ENCODE results near the gene DEGS1.

The DEGS1 gene

DNA sequence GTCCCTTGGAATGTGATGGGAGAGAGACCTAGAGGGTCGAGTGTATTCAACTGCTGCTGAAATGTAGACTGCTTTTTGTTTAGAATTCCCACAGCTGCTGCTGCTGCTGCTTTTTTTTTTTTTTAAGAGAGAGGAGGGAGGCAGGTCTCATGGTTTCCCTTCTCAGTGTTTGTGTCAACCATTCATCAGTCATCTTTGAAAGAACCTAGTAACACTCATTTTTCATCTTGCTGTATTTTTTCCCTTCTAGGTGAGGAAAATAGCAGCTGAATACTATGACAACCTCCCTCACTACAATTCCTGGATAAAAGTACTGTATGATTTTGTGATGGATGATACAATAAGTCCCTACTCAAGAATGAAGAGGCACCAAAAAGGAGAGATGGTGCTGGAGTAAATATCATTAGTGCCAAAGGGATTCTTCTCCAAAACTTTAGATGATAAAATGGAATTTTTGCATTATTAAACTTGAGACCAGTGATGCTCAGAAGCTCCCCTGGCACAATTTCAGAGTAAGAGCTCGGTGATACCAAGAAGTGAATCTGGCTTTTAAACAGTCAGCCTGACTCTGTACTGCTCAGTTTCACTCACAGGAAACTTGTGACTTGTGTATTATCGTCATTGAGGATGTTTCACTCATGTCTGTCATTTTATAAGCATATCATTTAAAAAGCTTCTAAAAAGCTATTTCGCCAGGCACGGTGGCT lies 9.2 kb downstream of the DEGS1 start:
- Histone ChIP-seq H4K91ac (ENCODE audit: low read depth, low read length, poor library complexity) (no peak overlapping the region), H3K4me3 (ENCODE audit: low read length in 2 of 2) (no peak overlapping the region), H2AFZ (ENCODE audit: low read length) (no peak overlapping the region), H3K18ac (ENCODE audit: low read length) (no peak overlapping the region), H2AK5ac (ENCODE audit: low read depth, low read length) (no peak overlapping the region), H2BK15ac (ENCODE audit: low read length) (no peak overlapping the region), H3K14ac (ENCODE audit: low read length) (no peak overlapping the region), H2BK5ac (ENCODE audit: low read length) (no peak overlapping the region), H2BK120ac (ENCODE audit: low read depth, low read length) (no peak overlapping the region), H3K23ac (ENCODE audit: low read depth, low read length, poor library complexity) (no peak overlapping the region), H3K36me3 (replicated peaks in 1 of 2; ENCODE audit: control insufficient read depth in 2 of 2, insufficient read depth in 2 of 2, low read length in 2 of 2) (peaks cover 2 to 65% of the 10 kb centered on the region in 2 donors), H3K79me1 (ENCODE audit: low read depth, low read length) (no peaks in the 10 kb centered on the region), H3K9me3 (replicated peaks in 1 of 2; ENCODE audit: control insufficient read depth in 2 of 2, insufficient read depth in 1 of 2, low read depth in 1 of 2, low read length in 2 of 2) (peaks cover 2 to 23% of the 10 kb centered on the region in 2 donors), H3K27ac (replicated peaks; ENCODE audit: low read length) (no peak overlapping the region), H4K8ac (ENCODE audit: low read depth, low read length) (no peak overlapping the region), H3K27me3 (ENCODE audit: control insufficient read depth in 3 of 3, insufficient read depth in 3 of 3, low read depth in 1 of 3, low read length in 3 of 3) (no peaks in the 10 kb centered on the region), H3K4ac (ENCODE audit: low read length) (no peak overlapping the region), H3K4me1 (ENCODE audit: control insufficient read depth in 2 of 2, insufficient read depth in 1 of 2, low read depth in 1 of 2, low read length in 2 of 2) (no peaks in the 10 kb centered on the region), H2BK12ac (ENCODE audit: low read length) (no peak overlapping the region), H3K9ac (ENCODE audit: low read depth, low read length, poor library complexity) (no peak overlapping the region), H3K4me2 (ENCODE audit: insufficient read depth, low read length, poor library complexity, severe bottlenecking) (no peak overlapping the region)
- DNase-seq (ENCODE audit: low spot score) = no peak
- WGBS, 2 donors (ENCODE audit: extremely low coverage in 2 of 2, insufficient read length in 2 of 2, insufficient replicate concordance in 1 of 2) = no CpG with 5 or more reads among the region's 5 CpGs

DNA sequence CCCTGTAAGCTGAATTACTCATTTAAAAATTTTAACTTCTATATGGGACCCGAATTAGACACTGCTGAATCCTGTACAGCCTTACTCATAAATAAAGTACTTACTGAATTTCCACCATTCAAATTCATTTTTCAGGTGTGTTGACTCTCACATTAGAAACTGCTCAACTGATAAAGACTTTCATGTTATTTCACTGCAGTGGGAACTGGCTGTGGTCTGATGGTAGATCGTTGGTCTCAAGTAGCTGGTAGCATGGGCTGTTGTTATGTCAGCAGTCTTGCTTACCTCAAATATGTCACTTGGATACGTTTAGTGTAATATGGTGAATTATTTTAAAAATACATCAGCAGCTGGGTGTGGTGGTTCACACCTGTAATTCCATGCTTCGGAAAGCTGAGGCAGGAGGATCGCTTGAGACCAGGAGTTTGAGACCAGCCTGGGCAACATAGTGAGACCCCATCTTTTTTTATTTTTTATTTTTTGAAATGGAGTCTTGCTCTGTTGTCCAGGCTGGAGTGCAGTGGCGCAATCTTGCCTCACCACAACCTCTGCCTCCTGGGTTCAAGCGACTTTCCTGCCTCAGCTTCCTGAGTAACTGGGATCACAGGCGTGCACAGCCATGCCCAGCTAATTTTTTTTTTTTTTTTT lies 10.4 kb downstream of the DEGS1 start:
- Histone ChIP-seq H2BK15ac (ENCODE audit: low read length) (no peak overlapping the region), H3K18ac (ENCODE audit: low read length) (no peak overlapping the region), H3K4me2 (ENCODE audit: insufficient read depth, low read length, poor library complexity, severe bottlenecking) (no peak overlapping the region), H3K4me1 (ENCODE audit: control insufficient read depth in 2 of 2, insufficient read depth in 1 of 2, low read depth in 1 of 2, low read length in 2 of 2) (no peaks in the 10 kb centered on the region), H2BK120ac (ENCODE audit: low read depth, low read length) (no peak overlapping the region), H2BK5ac (ENCODE audit: low read length) (no peak overlapping the region), H3K4me3 (ENCODE audit: low read length in 2 of 2) (no peak overlapping the region), H3K27me3 (ENCODE audit: control insufficient read depth in 3 of 3, insufficient read depth in 3 of 3, low read depth in 1 of 3, low read length in 3 of 3) (no peaks in the 10 kb centered on the region), H3K27ac (replicated peaks; ENCODE audit: low read length) (no peak overlapping the region), H4K91ac (ENCODE audit: low read depth, low read length, poor library complexity) (no peak overlapping the region), H4K8ac (ENCODE audit: low read depth, low read length) (no peak overlapping the region), H3K9me3 (replicated peaks in 1 of 2; ENCODE audit: control insufficient read depth in 2 of 2, insufficient read depth in 1 of 2, low read depth in 1 of 2, low read length in 2 of 2) (peaks cover 0 to 11% of the 10 kb centered on the region in 2 donors), H3K4ac (ENCODE audit: low read length) (no peak overlapping the region), H3K14ac (ENCODE audit: low read length) (no peak overlapping the region), H2BK12ac (ENCODE audit: low read length) (no peak overlapping the region), H3K23ac (ENCODE audit: low read depth, low read length, poor library complexity) (no peak overlapping the region), H3K9ac (ENCODE audit: low read depth, low read length, poor library complexity) (no peak overlapping the region), H2AK5ac (ENCODE audit: low read depth, low read length) (no peak overlapping the region), H3K36me3 (replicated peaks in 1 of 2; ENCODE audit: control insufficient read depth in 2 of 2, insufficient read depth in 2 of 2, low read length in 2 of 2) (peaks cover 2 to 61% of the 10 kb centered on the region in 2 donors), H2AFZ (ENCODE audit: low read length) (no peak overlapping the region), H3K79me1 (ENCODE audit: low read depth, low read length) (no peaks in the 10 kb centered on the region)
- DNase-seq (ENCODE audit: low spot score) = no peak
- no CpG with 5 or more reads among the region's 8 CpGs for WGBS, 2 donors (ENCODE audit: extremely low coverage in 2 of 2, insufficient read length in 2 of 2, insufficient replicate concordance in 1 of 2)

DNA sequence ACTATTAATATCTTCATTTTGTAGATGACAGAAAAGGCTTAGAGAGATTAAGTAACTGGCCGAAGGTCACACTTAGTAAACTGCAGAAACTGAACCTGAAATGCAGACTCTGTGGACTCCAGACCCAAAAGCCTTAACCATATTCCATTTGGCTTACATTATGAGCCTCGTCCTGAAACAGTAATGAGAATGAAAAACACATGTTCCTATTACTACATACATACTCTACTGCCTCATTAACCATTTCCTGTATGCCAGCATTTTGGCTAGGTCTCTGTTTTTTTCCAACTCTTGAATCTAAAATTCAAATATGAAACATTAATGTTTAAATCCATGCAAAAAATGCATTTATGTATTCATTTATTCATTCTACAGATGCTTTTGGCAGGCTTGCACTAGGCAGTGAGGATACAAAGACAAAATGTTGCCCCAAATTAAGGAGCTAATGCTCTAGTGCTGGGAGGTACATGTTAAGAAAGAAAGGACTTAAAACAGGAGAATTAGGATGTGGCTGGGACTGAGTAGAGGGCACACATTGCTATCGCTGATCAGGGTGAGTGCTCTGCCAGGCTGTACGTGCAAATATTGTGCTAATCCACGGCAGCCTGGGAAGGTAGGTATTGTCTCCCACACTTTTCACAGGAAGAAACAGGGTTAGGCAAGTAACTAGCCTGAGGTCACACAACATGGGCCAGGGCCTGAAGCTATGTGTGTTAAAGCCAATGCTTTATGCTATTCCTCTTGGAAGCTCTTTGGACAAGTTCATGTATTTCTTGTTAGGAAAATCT lies 14.0 kb downstream of the DEGS1 start:
- H3K79me1 ChIP-seq (ENCODE audit: low read depth, low read length) = no peaks in the 10 kb centered on the region
- H3K27ac ChIP-seq (replicated peaks; ENCODE audit: low read length) = no peak overlapping the region
- no peaks in the 10 kb centered on the region for H3K27me3 ChIP-seq (ENCODE audit: control insufficient read depth in 3 of 3, insufficient read depth in 3 of 3, low read depth in 1 of 3, low read length in 3 of 3)
- H2BK12ac ChIP-seq (ENCODE audit: low read length) = no peak overlapping the region
- no CpG with 5 or more reads among the region's 5 CpGs for WGBS, 2 donors (ENCODE audit: extremely low coverage in 2 of 2, insufficient read length in 2 of 2, insufficient replicate concordance in 1 of 2)
- no peak overlapping the region for H3K18ac ChIP-seq (ENCODE audit: low read length)
- no peak for DNase-seq (ENCODE audit: low spot score)
- H3K36me3 ChIP-seq (replicated peaks in 1 of 2; ENCODE audit: control insufficient read depth in 2 of 2, insufficient read depth in 2 of 2, low read length in 2 of 2) = peaks cover 2 to 29% of the 10 kb centered on the region in 2 donors
- peaks cover 0 to 2% of the 10 kb centered on the region in 2 donors for H3K4me1 ChIP-seq (ENCODE audit: control insufficient read depth in 2 of 2, insufficient read depth in 1 of 2, low read depth in 1 of 2, low read length in 2 of 2)
- no peak overlapping the region for H3K14ac ChIP-seq (ENCODE audit: low read length)
- no peak overlapping the region for H2AFZ ChIP-seq (ENCODE audit: low read length)
- no peak overlapping the region for H3K4me2 ChIP-seq (ENCODE audit: insufficient read depth, low read length, poor library complexity, severe bottlenecking)
- H3K9me3 ChIP-seq (replicated peaks in 1 of 2; ENCODE audit: control insufficient read depth in 2 of 2, insufficient read depth in 1 of 2, low read depth in 1 of 2, low read length in 2 of 2) = no peaks in the 10 kb centered on the region
- H2BK5ac ChIP-seq (ENCODE audit: low read length) = no peak overlapping the region
- H4K8ac ChIP-seq (ENCODE audit: low read depth, low read length) = no peak overlapping the region
- no peak overlapping the region for H3K4ac ChIP-seq (ENCODE audit: low read length)
- H3K23ac ChIP-seq (ENCODE audit: low read depth, low read length, poor library complexity) = no peak overlapping the region
- H3K9ac ChIP-seq (ENCODE audit: low read depth, low read length, poor library complexity) = no peak overlapping the region
- no peak overlapping the region for H3K4me3 ChIP-seq (ENCODE audit: low read length in 2 of 2)
- H2BK15ac ChIP-seq (ENCODE audit: low read length) = no peak overlapping the region
- no peak overlapping the region for H2BK120ac ChIP-seq (ENCODE audit: low read depth, low read length)
- no peak overlapping the region for H2AK5ac ChIP-seq (ENCODE audit: low read depth, low read length)
- no peak overlapping the region for H4K91ac ChIP-seq (ENCODE audit: low read depth, low read length, poor library complexity)

GRCh38 chr1:224198572-224198971 lies 15.5 kb downstream of the DEGS1 start:
- no peak overlapping the region for H2BK12ac ChIP-seq (ENCODE audit: low read length)

More at GRCh38 chr1:224198572-224198971, 15.5 kb downstream of the DEGS1 start:
- Histone ChIP-seq H3K9me3 (replicated peaks in 1 of 2; ENCODE audit: control insufficient read depth in 2 of 2, insufficient read depth in 1 of 2, low read depth in 1 of 2, low read length in 2 of 2) (no peaks in the 10 kb centered on the region), H2AFZ (ENCODE audit: low read length) (no peak overlapping the region), H3K23ac (ENCODE audit: low read depth, low read length, poor library complexity) (no peak overlapping the region), H2BK15ac (ENCODE audit: low read length) (no peak overlapping the region), H3K79me1 (ENCODE audit: low read depth, low read length) (no peaks in the 10 kb centered on the region), H3K18ac (ENCODE audit: low read length) (no peak overlapping the region), H3K27ac (replicated peaks; ENCODE audit: low read length) (no peak overlapping the region), H4K91ac (ENCODE audit: low read depth, low read length, poor library complexity) (no peak overlapping the region), H3K36me3 (replicated peaks in 1 of 2; ENCODE audit: control insufficient read depth in 2 of 2, insufficient read depth in 2 of 2, low read length in 2 of 2) (peaks cover 0 to 13% of the 10 kb centered on the region in 2 donors), H2BK120ac (ENCODE audit: low read depth, low read length) (no peak overlapping the region), H3K4me1 (ENCODE audit: control insufficient read depth in 2 of 2, insufficient read depth in 1 of 2, low read depth in 1 of 2, low read length in 2 of 2) (peaks cover 6 to 8% of the 10 kb centered on the region in 2 donors), H3K27me3 (ENCODE audit: control insufficient read depth in 3 of 3, insufficient read depth in 3 of 3, low read depth in 1 of 3, low read length in 3 of 3) (no peaks in the 10 kb centered on the region), H3K4ac (ENCODE audit: low read length) (no peak overlapping the region), H3K9ac (ENCODE audit: low read depth, low read length, poor library complexity) (no peak overlapping the region), H4K8ac (ENCODE audit: low read depth, low read length) (no peak overlapping the region), H2AK5ac (ENCODE audit: low read depth, low read length) (no peak overlapping the region), H3K4me2 (ENCODE audit: insufficient read depth, low read length, poor library complexity, severe bottlenecking) (no peak overlapping the region), H2BK5ac (ENCODE audit: low read length) (no peak overlapping the region), H3K4me3 (ENCODE audit: low read length in 2 of 2) (no peak overlapping the region), H3K14ac (ENCODE audit: low read length) (no peak overlapping the region)
- no peak for DNase-seq (ENCODE audit: low spot score)
- WGBS, 2 donors (ENCODE audit: extremely low coverage in 2 of 2, insufficient read length in 2 of 2, insufficient replicate concordance in 1 of 2) = no CpG with 5 or more reads among the region's 4 CpGs
